GM12865 (cell line): ENCODE measurements around the gene LY6G5C.

Experiments
- DNase-seq: peaks from one replicate; pipeline ENCODE4 v3.0.0; 2010; ENCODE audit warnings: low read depth
- H3K4me3 ChIP-seq: 2 replicates; pipeline ENCODE4 v1.5.1; 2011; ENCODE audit warnings: mild to moderate bottlenecking, low read depth, low read length, control low read depth
- CTCF ChIP-seq: IDR thresholded peaks from 2 replicates; pipeline ENCODE4 v1.5.1; 2011; ENCODE audit warnings: low read length, control low read depth, low read depth, inconsistent platforms; ENCODE audit not compliant: insufficient read depth; ENCODE audit errors: missing control alignments

LY6G5C gene

GRCh38 chr6:31680226-31681134, at the start of gene LY6G5C:
LY6G5C (minus strand) TSS chr6:31681067; CDS start chr6:31680373, 694 bp downstream.
- TF ChIP-seq CTCF: peak; percentile 71
- H3K4me3 ChIP-seq: peak within 1 kb of the TSS; percentile 72
- peak; percentile 90 for DNase-seq

GRCh38 chr6:31729979-31730630, 49.2 kb upstream of the LY6G5C start:
- peak; percentile 78 for DNase-seq
- peak overlapping the region; percentile 49 for H3K4me3 ChIP-seq
- TF ChIP-seq CTCF: no peak

- DNase-seq: peak; percentile 88
- TF ChIP-seq CTCF: peak; percentile 75
- H3K4me3 ChIP-seq: peak overlapping the region; percentile 49
Observed at GRCh38 chr6:31729515-31729978, 48.7 kb upstream of the LY6G5C start.

- DNase-seq: no peak
- H3K4me3 ChIP-seq: peak within 1 kb of the TSS; percentile 49
- TF ChIP-seq CTCF: no peak
Observed at GRCh38 chr6:31728767-31729514, 48.1 kb upstream of the LY6G5C start, which contains the start of gene DDAH2. DDAH2 (minus strand) TSS chr6:31729299; CDS start chr6:31729161, 138 bp downstream.

GRCh38 chr6:31727717-31728671, 47.1 kb upstream of the LY6G5C start:
- DNase-seq: peak; percentile 83
- no peak for TF ChIP-seq CTCF
- H3K4me3 ChIP-seq: no peak overlapping the region
